ENCODE data around the gene PATJ.

Gene PATJ

DNA sequence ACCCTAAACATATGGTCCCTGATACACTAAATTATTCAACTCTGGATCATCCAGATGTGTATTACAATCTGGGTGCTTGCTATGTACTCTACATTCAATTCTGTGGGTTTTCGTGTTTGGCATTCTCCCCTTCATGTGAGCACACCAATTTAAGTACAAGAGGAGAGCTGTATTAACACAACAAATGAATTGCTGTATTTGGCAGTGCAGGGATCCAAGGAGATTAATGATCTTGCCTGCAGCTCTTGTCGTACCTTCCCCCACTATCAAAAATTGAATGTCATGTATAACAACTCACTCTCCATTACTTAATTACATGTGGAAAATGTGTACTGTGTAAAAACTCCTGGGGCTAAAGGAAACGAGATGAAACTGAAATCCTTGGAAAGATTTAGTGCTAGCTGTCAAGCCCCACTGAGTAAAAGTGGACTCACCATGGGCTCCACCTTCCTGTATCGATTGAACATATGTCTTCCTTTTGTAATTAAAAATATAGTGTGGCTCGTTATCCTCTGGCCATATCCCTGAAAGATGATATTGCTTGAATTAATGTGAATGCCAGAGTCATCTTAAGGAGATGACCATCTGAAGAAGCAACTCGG, 280.2 kb downstream of the PATJ start:
- H3K4me3 ChIP-seq (replicated peaks; ENCODE audit: low read depth, low read length): no peak overlapping the region
- TF ChIP-seq CTCF (IDR thresholded peaks at IDR 0.05; ENCODE audit: low read depth, low read length, missing control alignments): no peak
- DNase-seq (ENCODE audit: extremely low read depth, low read depth): no peak

DNA sequence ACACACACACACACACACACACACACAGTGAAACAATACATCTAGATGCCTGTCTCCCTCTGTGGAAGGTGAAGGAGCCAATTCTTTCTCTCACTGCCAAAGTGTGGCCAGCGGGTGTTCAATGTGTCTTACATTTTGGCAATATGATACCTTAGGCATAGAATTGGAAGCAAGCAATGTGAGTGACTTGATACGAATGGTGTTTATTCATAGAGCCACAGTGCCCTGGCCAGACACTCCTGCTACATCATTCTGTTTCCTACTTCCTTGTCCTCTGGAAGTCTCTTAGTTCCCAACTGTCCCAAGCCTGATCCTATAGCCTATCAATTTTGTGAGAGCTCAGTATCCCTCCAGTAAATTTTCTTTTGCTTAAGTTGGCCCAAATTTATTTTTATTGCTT, 282.4 kb downstream of the PATJ start:
- no peak for DNase-seq (ENCODE audit: extremely low read depth, low read depth)
- no peak for TF ChIP-seq CTCF (IDR thresholded peaks at IDR 0.05; ENCODE audit: low read depth, low read length, missing control alignments)
- no peak overlapping the region for H3K4me3 ChIP-seq (replicated peaks; ENCODE audit: low read depth, low read length)

GRCh38 chr1:62025154-62025553, 282.9 kb downstream of the PATJ start:
- TF ChIP-seq CTCF (IDR thresholded peaks at IDR 0.05; ENCODE audit: low read depth, low read length, missing control alignments): no peak
- DNase-seq (ENCODE audit: extremely low read depth, low read depth): no peak
- H3K4me3 ChIP-seq (replicated peaks; ENCODE audit: low read depth, low read length): no peak overlapping the region

DNA sequence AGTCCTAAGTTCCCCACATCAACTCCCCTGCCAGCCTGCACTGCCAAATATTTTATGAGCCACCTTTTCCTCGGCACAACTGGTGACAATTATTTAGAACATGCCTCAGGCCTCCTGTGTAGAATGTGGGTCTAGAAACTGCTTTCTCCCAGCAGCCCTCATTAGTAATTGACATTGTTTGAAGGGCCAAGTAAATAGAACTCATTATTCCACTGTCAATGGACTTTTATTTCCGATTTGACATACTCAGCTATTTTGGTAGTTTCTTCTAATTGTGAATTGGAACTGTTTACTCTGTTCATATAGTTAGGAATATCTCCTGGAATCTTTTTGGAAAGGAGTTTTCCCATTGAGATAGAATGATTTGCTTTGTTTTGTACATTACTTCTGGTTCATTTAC, 283.6 kb downstream of the PATJ start:
- H3K4me3 ChIP-seq (replicated peaks; ENCODE audit: low read depth, low read length): no peak overlapping the region
- TF ChIP-seq CTCF (IDR thresholded peaks at IDR 0.05; ENCODE audit: low read depth, low read length, missing control alignments): no peak

DNA sequence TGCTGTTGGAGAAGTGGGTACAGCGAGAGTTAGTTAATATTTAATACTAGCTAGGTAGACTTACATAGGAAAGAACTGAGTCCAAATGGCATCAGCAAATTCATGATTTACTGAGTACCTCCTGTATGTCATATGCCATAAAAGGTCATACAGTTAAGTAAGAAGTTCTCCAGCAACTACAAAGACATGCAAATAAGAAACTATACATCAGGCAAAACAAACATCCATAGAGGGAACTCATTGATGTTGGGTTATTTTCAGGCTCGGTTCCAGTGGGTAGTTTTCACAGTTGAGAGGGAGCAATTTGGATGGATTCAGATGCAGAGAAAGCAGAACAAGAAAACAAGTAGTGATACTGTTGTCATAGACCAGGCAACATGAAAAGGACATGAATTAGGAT, 287.4 kb downstream of the PATJ start:
- DNase-seq (ENCODE audit: extremely low read depth, low read depth): no peak
- no peak for TF ChIP-seq CTCF (IDR thresholded peaks at IDR 0.05; ENCODE audit: low read depth, low read length, missing control alignments)
- H3K4me3 ChIP-seq (replicated peaks; ENCODE audit: low read depth, low read length): no peak overlapping the region

More for the DNA sequence above, 283.6 kb downstream of the PATJ start:
- no peak for DNase-seq (ENCODE audit: extremely low read depth, low read depth)

DNA sequence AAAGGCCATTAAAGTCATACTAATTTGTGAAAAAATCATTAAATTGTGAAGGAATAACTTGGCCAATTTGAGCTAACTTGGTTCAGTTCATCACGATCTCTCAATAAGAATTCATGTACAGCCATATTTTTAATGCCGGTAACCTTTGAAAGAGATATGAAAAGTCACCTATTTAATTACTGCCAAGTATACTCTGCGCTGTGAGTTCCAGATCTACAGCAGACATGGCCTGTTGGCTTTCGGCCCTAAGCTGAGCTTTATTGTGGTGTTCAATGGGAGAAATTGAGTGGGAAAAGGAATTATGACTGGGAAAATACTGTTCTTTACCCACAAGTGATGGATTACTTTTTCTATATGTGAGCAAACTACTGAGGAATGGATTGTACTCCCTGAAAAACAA, 292.5 kb downstream of the PATJ start:
- DNase-seq (ENCODE audit: extremely low read depth, low read depth): no peak
- TF ChIP-seq CTCF (IDR thresholded peaks at IDR 0.05; ENCODE audit: low read depth, low read length, missing control alignments): no peak
- H3K4me3 ChIP-seq (replicated peaks; ENCODE audit: low read depth, low read length): no peak overlapping the region

GRCh38 chr1:62037274-62037673, 295.0 kb downstream of the PATJ start:
- H3K4me3 ChIP-seq (replicated peaks; ENCODE audit: low read depth, low read length): no peak overlapping the region
- DNase-seq (ENCODE audit: extremely low read depth, low read depth): no peak
- TF ChIP-seq CTCF (IDR thresholded peaks at IDR 0.05; ENCODE audit: low read depth, low read length, missing control alignments): no peak

All from HFF-Myc (cell line).